HepG2 (cell line): ENCODE results near the gene MTFP1. TPM values are rescaled to one million over a fixed set of nuclear protein-coding genes. Genes with fewer than 3 reads are reported as not detected.

Experiments used
- ATF2 ChIP-seq: sonication (generic); formaldehyde crosslinking; IDR thresholded peaks from 2 replicates; pipeline ENCODE4 v1.4.0; 2020; ENCODE audit warnings: missing genetic modification reagents
- BRF2 ChIP-seq: sonication (generic); formaldehyde crosslinking; IDR thresholded peaks from 2 replicates; pipeline ENCODE4 v1.8.1; 2022; ENCODE audit warnings: mild to moderate bottlenecking, missing genetic modification reagents
- CC2D1A ChIP-seq: sonication (generic); formaldehyde crosslinking; IDR thresholded peaks from 2 replicates; pipeline ENCODE4 v1.8.1; 2023; ENCODE audit warnings: mild to moderate bottlenecking, missing genetic modification reagents
- EED ChIP-seq: sonication (generic); formaldehyde crosslinking; IDR thresholded peaks from 2 replicates; pipeline ENCODE4 v1.5.0; 2020; ENCODE audit warnings: mild to moderate bottlenecking, missing genetic modification reagents
- HIVEP1 ChIP-seq: sonication (generic); formaldehyde crosslinking; IDR thresholded peaks from 2 replicates; pipeline ENCODE4 v1.4.0; 2020; ENCODE audit warnings: mild to moderate bottlenecking, missing genetic modification reagents
- JARID2 ChIP-seq: sonication (generic); formaldehyde crosslinking; IDR thresholded peaks from 2 replicates; pipeline ENCODE4 v1.8.1; 2023; ENCODE audit warnings: missing genetic modification reagents, inconsistent platforms; ENCODE audit not compliant: insufficient replicate concordance
- MTF2 ChIP-seq: sonication (generic); formaldehyde crosslinking; IDR thresholded peaks from 2 replicates; pipeline ENCODE4 v1.5.0; 2020; ENCODE audit warnings: missing genetic modification reagents, borderline replicate concordance
- SIN3B ChIP-seq: fragments of 150-350 bp; IDR thresholded peaks from 2 replicates; pipeline ENCODE4 v1.6.1; 2014; ENCODE audit warnings: low read length
- SRSF1 ChIP-seq: fragments of 200-400 bp; formaldehyde crosslinking; optimal IDR thresholded peaks from 2 replicates; pipeline ENCODE3; 2017; ENCODE audit warnings: mild to moderate bottlenecking, low read depth, low read length, moderate library complexity
- SYNCRIP ChIP-seq: fragments of 200-400 bp; formaldehyde crosslinking; IDR thresholded peaks from 2 replicates; pipeline ENCODE4 v1.6.1; 2018; ENCODE audit warnings: mild to moderate bottlenecking, low read depth, low read length; ENCODE audit not compliant: insufficient read depth
- TAF15 ChIP-seq: fragments of 200-400 bp; formaldehyde crosslinking; IDR thresholded peaks from one replicate; pipeline ENCODE4 v1.6.1; 2018; ENCODE audit warnings: mild to moderate bottlenecking, low read depth, low read length; ENCODE audit not compliant: poor library complexity, severe bottlenecking
- ZBTB14 ChIP-seq: sonication (generic); formaldehyde crosslinking; IDR thresholded peaks from 2 replicates; pipeline ENCODE4 v1.4.0; 2020; ENCODE audit warnings: missing genetic modification reagents
- ZC3H13 ChIP-seq: sonication (generic); formaldehyde crosslinking; IDR thresholded peaks from 2 replicates; pipeline ENCODE4 v1.8.1; 2023; ENCODE audit warnings: mild to moderate bottlenecking, missing genetic modification reagents, moderate library complexity
- ZFP36L2 ChIP-seq: sonication (generic); formaldehyde crosslinking; IDR thresholded peaks from 2 replicates; pipeline ENCODE4 v1.4.0; 2020; ENCODE audit warnings: missing genetic modification reagents
- ZFP37 ChIP-seq: sonication (generic); formaldehyde crosslinking; IDR thresholded peaks from 2 replicates; pipeline ENCODE4 v1.4.0; 2020; ENCODE audit warnings: missing genetic modification reagents, borderline replicate concordance
- ZFP82 ChIP-seq: sonication (generic); formaldehyde crosslinking; IDR thresholded peaks from 2 replicates; pipeline ENCODE4 v1.5.1; 2020; ENCODE audit warnings: mild to moderate bottlenecking, missing genetic modification reagents, borderline replicate concordance
- ZNF264 ChIP-seq: sonication (generic); formaldehyde crosslinking; IDR thresholded peaks from 2 replicates; pipeline ENCODE4 v1.4.0; 2020; ENCODE audit warnings: missing genetic modification reagents
- ZNF598 ChIP-seq: sonication (generic); formaldehyde crosslinking; IDR thresholded peaks from 2 replicates; pipeline ENCODE4 v1.5.1; 2020; ENCODE audit warnings: mild to moderate bottlenecking, missing genetic modification reagents, borderline replicate concordance
- ZNF609 ChIP-seq: sonication (generic); formaldehyde crosslinking; IDR thresholded peaks from 2 replicates; pipeline ENCODE4 v1.4.0; 2020; ENCODE audit warnings: mild to moderate bottlenecking, missing genetic modification reagents, borderline replicate concordance
- ZNF678 ChIP-seq: sonication (generic); formaldehyde crosslinking; IDR thresholded peaks from 2 replicates; pipeline ENCODE4 v1.4.0; 2020; ENCODE audit warnings: mild to moderate bottlenecking, missing genetic modification reagents
- ZNF878 ChIP-seq: sonication (generic); formaldehyde crosslinking; IDR thresholded peaks from 2 replicates; pipeline ENCODE4 v1.8.1; 2023; ENCODE audit warnings: mild to moderate bottlenecking, missing genetic modification reagents, moderate library complexity
- polyA plus RNA-seq, 8 experiments: library from polyadenylated mRNA; depleted of rRNA in 3 of 8; stranded (reverse) in 7 of 8; unstranded in 1 of 8; fragments of >200 nt; fragmentation: Illumina TruSeq in 4 of 8; extraction: Trizol in 4 of 8; gene quantifications; 2 replicates each; pipeline versions ENCODE4 v1.2.1 to v1.2.3, GENCODE V29; 2011 to 2016; ENCODE audit warnings: low read depth in 4 of 8, missing spikeins in 1 of 8, mixed read lengths in 1 of 8; ENCODE audit not compliant: insufficient read depth in 1 of 8
- total RNA-seq, 5 experiments: library from RNA; depleted of rRNA; stranded (reverse); fragments of >200 nt; fragmentation: Illumina TruSeq; extraction: Trizol; gene quantifications; 2 replicates each; pipeline ENCODE4 v1.2.3, GENCODE V29; 2016; ENCODE audit warnings: low read depth in 1 of 5

The MTFP1 gene
- total and polyA plus RNA-seq, 2 of the 13 experiments (the other 11 are each of a cell fraction or from before 2014, with no cell fraction given) = 29.5 to 45.6 TPM

- TF ChIP-seq ZNF609 (CRISPR knock-in tag) (no peak), ZNF598 (CRISPR knock-in tag) (no peak), SYNCRIP (no peak), CC2D1A (CRISPR knock-in tag) (no peak), ZNF264 (no peak), ZC3H13 (CRISPR knock-in tag) (no peak; the same call in 1 of the 2 replicates), MTF2 (CRISPR knock-in tag) (no peak), ZNF878 (CRISPR knock-in tag) (0 out of 2 replicates have a peak, but pooled peaks have one; percentile 12), ZBTB14 (CRISPR knock-in tag) (no peak), HIVEP1 (CRISPR knock-in tag) (0 out of 2 replicates have a peak, but pooled peaks have one; percentile 14), SRSF1 (no peak), ZNF678 (CRISPR knock-in tag) (no peak), ZFP37 (CRISPR knock-in tag) (no peak), ZFP82 (CRISPR knock-in tag) (no peak), ATF2 (CRISPR knock-in tag) (peak; percentile 68; the same call in 1 of the 2 replicates), BRF2 (CRISPR knock-in tag) (no peak), EED (CRISPR knock-in tag) (no peak), TAF15 (peak; percentile 6), JARID2 (CRISPR knock-in tag) (no peak), SIN3B (0 out of 2 replicates have a peak, but pooled peaks have one; percentile 36), ZFP36L2 (CRISPR knock-in tag) (no peak)
These were observed 1.5 kb upstream of the MTFP1 start (continued) for GRCh38 chr22:30423959-30424533.
